C4-2B (cell line): Measurements from ENCODE around the gene MAPKAPK2.

Source experiments
- H3K27ac ChIP-seq: fragments of 450-650 bp; 2 replicates; pipeline ENCODE4 v1.5.1; 2017
- CTCF ChIP-seq: fragments of 450-650 bp; conservative IDR thresholded peaks from 2 replicates; pipeline ENCODE4 v1.5.1; 2017; ENCODE audit warnings: mild to moderate bottlenecking
- ZFX ChIP-seq: fragments of 450-650 bp; IDR thresholded peaks from 2 replicates; pipeline ENCODE4 v1.6.1; 2017

Gene MAPKAPK2

GRCh38 chr1:206723805-206724472, 39.2 kb downstream of the MAPKAPK2 start:
- H3K27ac ChIP-seq: no peak overlapping the region
- TF ChIP-seq CTCF (no peak), ZFX (no peak)

DNA sequence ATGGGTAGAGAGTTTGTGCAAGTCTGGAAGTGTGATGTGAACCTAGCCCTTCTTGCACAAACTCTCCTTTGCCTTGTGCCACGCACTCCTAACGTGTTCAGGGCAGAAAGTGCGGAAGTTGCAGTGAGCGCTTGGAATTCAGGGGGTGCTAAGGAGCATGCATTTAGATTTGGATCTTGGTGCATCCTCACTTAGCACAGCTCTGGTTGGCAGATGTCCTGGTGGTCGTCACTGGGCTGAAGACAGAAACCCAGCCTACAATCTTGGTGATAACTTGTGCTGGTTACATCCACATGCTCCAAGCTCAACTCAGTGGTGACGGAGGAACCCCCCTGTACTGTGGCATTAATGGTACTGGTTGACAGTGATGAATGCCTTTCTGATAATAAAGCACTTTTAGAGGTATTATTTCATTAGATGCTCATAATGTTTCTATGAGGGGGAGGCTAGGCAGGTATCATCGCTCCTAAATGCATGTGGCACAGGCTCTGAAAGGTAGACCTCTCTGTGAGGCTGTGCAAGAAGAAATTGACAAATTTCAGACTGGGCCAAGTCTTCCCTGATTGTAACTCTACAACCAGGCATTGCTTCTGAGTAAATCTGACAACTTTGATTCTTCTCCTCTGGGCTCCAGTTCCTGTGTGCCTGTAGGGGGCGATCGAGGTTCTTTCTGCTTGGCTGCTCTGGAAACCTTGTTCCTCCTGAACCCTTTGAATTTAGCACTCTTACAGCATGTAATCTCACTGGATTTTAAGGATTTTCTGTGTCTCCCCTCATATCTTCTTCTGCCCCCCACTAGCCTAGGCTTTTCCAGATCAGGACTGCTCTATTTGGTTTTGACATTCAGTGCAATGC, 40.6 kb downstream of the MAPKAPK2 start:
- H3K27ac ChIP-seq: no peak overlapping the region
- TF ChIP-seq CTCF: peak; percentile 54; the same call in 1 of the 2 replicates
- no peak for TF ChIP-seq ZFX

DNA sequence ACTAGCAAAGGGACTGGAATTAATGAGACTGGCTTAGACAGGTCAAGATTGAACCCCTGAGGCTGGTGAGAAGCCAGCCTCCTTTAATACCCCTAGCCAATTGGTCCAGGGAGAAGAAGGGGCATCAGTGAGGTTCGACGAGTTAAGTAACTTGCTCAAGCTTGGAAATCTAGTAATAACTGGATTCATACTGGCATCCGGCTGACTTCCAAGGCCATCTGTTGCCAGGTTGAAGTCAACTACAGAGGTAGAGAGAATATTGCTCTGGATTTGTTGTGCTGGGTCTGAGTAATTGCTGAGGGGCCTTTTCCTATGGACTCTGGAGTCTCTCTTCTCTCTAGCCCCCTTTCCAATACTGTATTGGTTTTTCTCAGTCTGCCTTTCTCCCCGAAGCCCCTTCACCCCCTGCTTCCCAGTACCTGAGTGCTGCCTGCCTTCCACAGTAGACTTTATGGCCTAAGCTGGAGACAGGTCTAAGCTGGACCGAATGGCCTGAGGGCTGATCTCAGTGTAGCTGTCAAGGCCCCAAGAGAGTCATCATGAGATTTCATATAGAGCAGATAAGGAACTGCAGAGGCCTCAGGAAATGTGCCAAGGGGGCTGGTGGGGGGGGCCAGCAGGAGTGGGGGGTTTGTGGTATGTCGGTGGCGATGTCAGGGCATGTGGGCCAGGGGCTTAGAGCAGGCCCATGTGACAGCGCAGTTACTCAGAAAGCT, 43.4 kb downstream of the MAPKAPK2 start:
- TF ChIP-seq ZFX (no peak), CTCF (no peak)
- H3K27ac ChIP-seq: no peak overlapping the region

GRCh38 chr1:206728697-206728987, 43.9 kb downstream of the MAPKAPK2 start:
- no peak overlapping the region for H3K27ac ChIP-seq
- TF ChIP-seq ZFX (no peak), CTCF (no peak)

GRCh38 chr1:206729050-206729449, 44.3 kb downstream of the MAPKAPK2 start:
- TF ChIP-seq CTCF (no peak), ZFX (no peak)
- H3K27ac ChIP-seq: no peak overlapping the region

- no peak overlapping the region for H3K27ac ChIP-seq
- TF ChIP-seq ZFX (no peak), CTCF (no peak)
These were observed 44.8 kb downstream of the MAPKAPK2 start for GRCh38 chr1:206729507-206729906.

DNA sequence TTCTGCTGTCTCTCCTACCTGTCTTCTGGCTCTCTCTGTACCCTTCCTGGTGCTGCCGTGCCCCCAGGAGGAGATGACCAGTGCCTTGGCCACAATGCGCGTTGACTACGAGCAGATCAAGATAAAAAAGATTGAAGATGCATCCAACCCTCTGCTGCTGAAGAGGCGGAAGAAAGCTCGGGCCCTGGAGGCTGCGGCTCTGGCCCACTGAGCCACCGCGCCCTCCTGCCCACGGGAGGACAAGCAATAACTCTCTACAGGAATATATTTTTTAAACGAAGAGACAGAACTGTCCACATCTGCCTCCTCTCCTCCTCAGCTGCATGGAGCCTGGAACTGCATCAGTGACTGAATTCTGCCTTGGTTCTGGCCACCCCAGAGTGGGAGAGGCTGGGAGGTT, 47.8 kb downstream of the MAPKAPK2 start:
- no peak for TF ChIP-seq ZFX
- TF ChIP-seq CTCF: no peak
- H3K27ac ChIP-seq: no peak overlapping the region
